Gastrocnemius medialis (tissue), 4 donors: ENCODE measurements around the gene ZCCHC14.

Experiments used
- POLR2A ChIP-seq, 2 donors: fragments of 450-650 bp; IDR thresholded peaks; one replicate each; pipeline ENCODE4 v1.6.1; 2017; ENCODE audit warnings: antibody characterized with exemption in 2 of 2, mild to moderate bottlenecking in 2 of 2, moderate library complexity in 2 of 2
- TF ChIP-seq, protein P1 (sequence below), 5 experiments: fragments of 450-650 bp in 3 of 5; fragments of 200-600 bp in 2 of 5; sonication (generic) in 2 of 5; IDR thresholded peaks in 4 of 5; conservative IDR thresholded peaks in 1 of 5; 1 replicate in 4 of 5; 2 replicates in 1 of 5; pipeline ENCODE4 v1.5.1; 2016 to 2019; ENCODE audit warnings: antibody characterized with exemption in 5 of 5, mild to moderate bottlenecking in 3 of 5, moderate library complexity in 3 of 5

- TF ChIP-seq, protein P1, sequence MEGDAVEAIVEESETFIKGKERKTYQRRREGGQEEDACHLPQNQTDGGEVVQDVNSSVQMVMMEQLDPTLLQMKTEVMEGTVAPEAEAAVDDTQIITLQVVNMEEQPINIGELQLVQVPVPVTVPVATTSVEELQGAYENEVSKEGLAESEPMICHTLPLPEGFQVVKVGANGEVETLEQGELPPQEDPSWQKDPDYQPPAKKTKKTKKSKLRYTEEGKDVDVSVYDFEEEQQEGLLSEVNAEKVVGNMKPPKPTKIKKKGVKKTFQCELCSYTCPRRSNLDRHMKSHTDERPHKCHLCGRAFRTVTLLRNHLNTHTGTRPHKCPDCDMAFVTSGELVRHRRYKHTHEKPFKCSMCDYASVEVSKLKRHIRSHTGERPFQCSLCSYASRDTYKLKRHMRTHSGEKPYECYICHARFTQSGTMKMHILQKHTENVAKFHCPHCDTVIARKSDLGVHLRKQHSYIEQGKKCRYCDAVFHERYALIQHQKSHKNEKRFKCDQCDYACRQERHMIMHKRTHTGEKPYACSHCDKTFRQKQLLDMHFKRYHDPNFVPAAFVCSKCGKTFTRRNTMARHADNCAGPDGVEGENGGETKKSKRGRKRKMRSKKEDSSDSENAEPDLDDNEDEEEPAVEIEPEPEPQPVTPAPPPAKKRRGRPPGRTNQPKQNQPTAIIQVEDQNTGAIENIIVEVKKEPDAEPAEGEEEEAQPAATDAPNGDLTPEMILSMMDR (IDR thresholded peaks at IDR 0.05 in 4 of 5, conservative IDR thresholded peaks at IDR 0.05 in 1 of 5): no peak
- no peak for TF ChIP-seq POLR2A (IDR thresholded peaks at IDR 0.05)
Observed at GRCh38 chr16:87525352-87525751, 32.5 kb upstream of the ZCCHC14 start.
